Measurements from ENCODE around the gene FN3K. TPM values are rescaled to one million over a fixed set of nuclear protein-coding genes. Genes with fewer than 3 reads are reported as not detected.

Gene FN3K
- total RNA-seq, 1 experiment from 2014 or later: 28.3 TPM

- Histone ChIP-seq H3T11ph (ENCODE audit: low read length) (no peak overlapping the region), H3K14ac (ENCODE audit: insufficient read depth, low read length) (no peak overlapping the region), H2BK5ac (ENCODE audit: insufficient read length, low read length) (no peak overlapping the region), H4K8ac (replicated peaks; ENCODE audit: insufficient read length, low read depth, low read length) (no peak overlapping the region), H3K18ac (ENCODE audit: insufficient read length, low read depth, low read length) (no peak overlapping the region), H2AK5ac (ENCODE audit: insufficient read length, low read length) (no peak overlapping the region), H3K56ac (ENCODE audit: insufficient read length, low read depth, low read length) (no peak overlapping the region), H3K79me2 (ENCODE audit: insufficient read depth, low read length) (peaks cover 2% of the 10 kb centered on the region; the same call in 1 of the 2 replicates), H3K4me2 (ENCODE audit: insufficient read depth, insufficient read length, low read length) (no peak overlapping the region), H4K20me1 (ENCODE audit: control insufficient read depth, insufficient read depth, insufficient read length) (no peaks in the 10 kb centered on the region), H2BK15ac (ENCODE audit: low read depth, low read length) (no peak overlapping the region), H3K9ac (ENCODE audit: extremely low read depth, insufficient read length, low read length) (no peak overlapping the region), H2AFZ (ENCODE audit: low read length) (no peak overlapping the region), H3K23ac (ENCODE audit: insufficient read length, low read depth, low read length) (no peak overlapping the region), H2BK20ac (ENCODE audit: low read depth, low read length, poor library complexity, severe bottlenecking) (no peak overlapping the region), H3K27me3 (ENCODE audit: insufficient read depth, low read length) (no peaks in the 10 kb centered on the region), H4K5ac (ENCODE audit: insufficient read length, low read depth, low read length) (no peak overlapping the region), H3K9me3 (ENCODE audit: control insufficient read depth, low read depth, low read length) (no peaks in the 10 kb centered on the region), H3K79me1 (ENCODE audit: insufficient read depth, low read depth, low read length, poor library complexity, severe bottlenecking) (peaks cover 2% of the 10 kb centered on the region), H3K23me2 (ENCODE audit: insufficient read length, low read depth, low read length, poor library complexity, severe bottlenecking) (no peaks in the 10 kb centered on the region), H3K4ac (ENCODE audit: low read depth, low read length) (no peak overlapping the region), H3K27ac (ENCODE audit: insufficient read length, low read depth, low read length) (no peak overlapping the region), H3K4me1 (ENCODE audit: insufficient read depth, low read length) (no peaks in the 10 kb centered on the region), H4K91ac (ENCODE audit: insufficient read length, low read depth, low read length) (no peak overlapping the region), H2BK12ac (ENCODE audit: insufficient read length, low read depth, low read length) (no peak overlapping the region), H2BK120ac (ENCODE audit: low read depth, low read length, poor library complexity, severe bottlenecking) (no peak overlapping the region)
- no CpG with 5 or more reads among the region's 24 CpGs for WGBS (ENCODE audit: extremely low coverage, insufficient read length, low lambda C conversion rate)
- Mint-ChIP-seq H3K27me3 (ENCODE audit: low read depth) (no peaks in the 10 kb centered on the region), H3K4me1 (no peaks in the 10 kb centered on the region), H3K9me3 (no peaks in the 10 kb centered on the region), H3K4me3 (no peak overlapping the region), H3K27ac (peak overlapping the region in 2 of 3 experiments; percentile 25 to 94; a peak in 2 of 7 replicates), H3K36me3 (ENCODE audit: insufficient read depth in 1 of 3, low read depth in 3 of 3) (peaks cover 31 to 84% (median 78%) of the 10 kb centered on the region in 3 experiments; a peak in 6 of 7 replicates)
- DNase-seq: peak; percentile 77
- peak; percentile 90 for TF ChIP-seq CTCF (conservative IDR thresholded peaks at IDR 0.05)
These were observed 31.8 kb downstream of the FN3K start for GRCh38 chr17:82767041-82767754.

Measured in H9 (cell line).